Fibroblast of lung (primary cell): ENCODE data around the gene TCP11X1. TPM values are rescaled to one million over a fixed set of nuclear protein-coding genes. Genes with fewer than 3 reads are reported as not detected.
"Not testable (repeated sequence)": the region's sequence is repeated elsewhere in the genome, so short reads cannot be mapped to it uniquely, and the experiment has no call there.

Source experiments
- DNase-seq, 2 donors: peaks; one replicate each; pipeline versions ENCODE4 v3.0.0 to v3.0.0-alpha.2; 2010; ENCODE audit warnings: low read depth in 2 of 2
- H2AFZ ChIP-seq: 2 replicates; pipeline ENCODE4 v1.5.1; 2012; ENCODE audit warnings: low read length, control low read depth, inconsistent platforms
- H3K27ac ChIP-seq: 2 replicates; pipeline ENCODE4 v1.5.1; 2011; ENCODE audit warnings: low read length, control low read depth; ENCODE audit not compliant: insufficient read depth
- H3K27me3 ChIP-seq: 2 replicates; pipeline ENCODE4 v1.5.1; 2011; ENCODE audit warnings: mild to moderate bottlenecking, low read length; ENCODE audit not compliant: control insufficient read depth, insufficient read depth
- H3K36me3 ChIP-seq: 2 replicates; pipeline ENCODE4 v1.5.1; 2011; ENCODE audit warnings: low read length; ENCODE audit not compliant: control insufficient read depth, insufficient read depth
- H3K4me1 ChIP-seq: 2 replicates; pipeline ENCODE4 v1.5.1; 2011; ENCODE audit warnings: low read length; ENCODE audit not compliant: control insufficient read depth, insufficient read depth; ENCODE audit errors: extremely low read depth
- H3K4me2 ChIP-seq: 2 replicates; pipeline ENCODE4 v1.5.1; 2011; ENCODE audit warnings: low read length, control low read depth; ENCODE audit not compliant: insufficient read depth; ENCODE audit errors: extremely low read depth
- H3K4me3 ChIP-seq, 4 experiments: fragments of 200-600 bp in 1 of 4; sonication (generic) in 1 of 4; replicated peaks in 1 of 4; 2 replicates each; pipeline ENCODE4 v1.5.1; 2011 to 2016; ENCODE audit warnings: low read length in 4 of 4, low read depth in 3 of 4, mild to moderate bottlenecking in 3 of 4, control low read depth in 2 of 4, inconsistent platforms in 1 of 4, mixed read lengths in 1 of 4; ENCODE audit not compliant: insufficient read depth in 1 of 4; ENCODE audit errors: control extremely low read depth in 1 of 4
- H3K79me2 ChIP-seq: 2 replicates; pipeline ENCODE4 v1.5.1; 2012; ENCODE audit warnings: mild to moderate bottlenecking, low read length, inconsistent platforms; ENCODE audit not compliant: control insufficient read depth, insufficient read depth
- H3K9ac ChIP-seq: 2 replicates; pipeline ENCODE4 v1.5.1; 2011; ENCODE audit warnings: mild to moderate bottlenecking, low read length, control low read depth; ENCODE audit not compliant: insufficient read depth
- H3K9me3 ChIP-seq: 2 replicates; pipeline ENCODE4 v1.5.1; 2012; ENCODE audit warnings: low read depth, low read length; ENCODE audit not compliant: control insufficient read depth, insufficient read depth
- H4K20me1 ChIP-seq: 2 replicates; pipeline ENCODE4 v1.5.1; 2011; ENCODE audit warnings: low read length; ENCODE audit not compliant: control insufficient read depth, insufficient read depth; ENCODE audit errors: extremely low read depth
- EZH2 ChIP-seq: IDR thresholded peaks from 2 replicates; pipeline ENCODE4 v1.5.1; 2012; ENCODE audit warnings: low read length, control low read depth, mild to moderate bottlenecking; ENCODE audit errors: missing control alignments
- polyA minus RNA-seq: library from RNA; depleted of rRNA, polyadenylated mRNA; stranded (reverse); fragments of >200 nt; gene quantifications from 2 replicates; pipeline ENCODE4 v1.2.3, GENCODE V29; 2011; ENCODE audit warnings: low replicate concordance
- polyA plus RNA-seq, 2 donors: library from polyadenylated mRNA; depleted of rRNA in 1 of 2; stranded (reverse) in 1 of 2; unstranded in 1 of 2; fragments of >200 nt; gene quantifications; 2 replicates each; pipeline ENCODE4 v1.2.1, GENCODE V29; 2011 to 2012; ENCODE audit warnings: missing spikeins in 1 of 2
- total RNA-seq: library from RNA; depleted of rRNA; stranded (reverse); fragments of >200 nt; gene quantifications from 2 replicates; pipeline ENCODE4 v1.2.1, GENCODE V29; 2014
- TF ChIP-seq, protein P1 (sequence below), 2 donors: IDR thresholded peaks in 1 of 2; conservative IDR thresholded peaks in 1 of 2; 1 replicate in 1 of 2; 2 replicates in 1 of 2; pipeline ENCODE4 v1.5.1; 2011 to 2012; ENCODE audit warnings: low read length in 2 of 2, control low read depth in 1 of 2, inconsistent platforms in 1 of 2, low read depth in 1 of 2, mild to moderate bottlenecking in 1 of 2

Gene TCP11X1
- total RNA-seq, result not detected in 2 replicates
- not detected in 2 replicates for polyA plus RNA-seq
- not detected in 2 replicates for polyA plus RNA-seq (2012)
- not detected in 2 replicates for polyA minus RNA-seq

DNA sequence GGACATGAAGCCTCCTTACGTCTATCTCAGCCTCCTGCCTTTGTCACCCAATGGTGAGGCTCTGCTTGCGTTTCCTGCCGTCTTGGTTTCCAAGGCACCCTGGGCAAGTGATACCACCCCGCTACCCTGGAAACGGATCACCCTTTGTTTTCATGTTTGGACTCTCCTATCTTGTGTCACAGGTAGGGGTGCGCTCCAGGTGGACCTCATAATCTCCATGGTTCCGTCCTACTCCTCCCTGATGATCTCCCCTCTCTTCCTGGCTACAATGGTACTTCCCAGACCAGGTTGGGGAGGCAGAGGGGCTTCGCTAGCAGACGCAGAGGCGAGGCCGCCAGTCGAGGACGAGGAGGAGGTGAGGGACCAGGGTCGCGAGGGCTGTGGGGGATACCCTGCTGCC, at the start of gene TCP11X1:
Gene TCP11X1 (plus strand): TSS at position 316 of the 400 bp plus-strand sequence.
- H4K20me1 ChIP-seq, DNase-seq, H3K9ac ChIP-seq, H3K4me3 ChIP-seq, H3K4me2 ChIP-seq, H3K4me1 ChIP-seq, H2AFZ ChIP-seq, H3K27ac ChIP-seq, H3K36me3 ChIP-seq, H3K27me3 ChIP-seq, H3K9me3 ChIP-seq, H3K79me2 ChIP-seq: not testable (repeated sequence)

- Histone ChIP-seq H3K4me1 (no peaks in the 10 kb centered on the region), H3K27me3 (no peaks in the 10 kb centered on the region), H3K4me3 (no peak overlapping the region), H3K9ac (no peak overlapping the region), H3K36me3 (no peaks in the 10 kb centered on the region), H3K27ac (no peak overlapping the region), H3K79me2 (no peaks in the 10 kb centered on the region), H3K4me2 (no peak overlapping the region), H2AFZ (no peak overlapping the region), H4K20me1 (no peaks in the 10 kb centered on the region), H3K9me3 (no peaks in the 10 kb centered on the region)
- DNase-seq, result no peak
- TF ChIP-seq, protein P1, sequence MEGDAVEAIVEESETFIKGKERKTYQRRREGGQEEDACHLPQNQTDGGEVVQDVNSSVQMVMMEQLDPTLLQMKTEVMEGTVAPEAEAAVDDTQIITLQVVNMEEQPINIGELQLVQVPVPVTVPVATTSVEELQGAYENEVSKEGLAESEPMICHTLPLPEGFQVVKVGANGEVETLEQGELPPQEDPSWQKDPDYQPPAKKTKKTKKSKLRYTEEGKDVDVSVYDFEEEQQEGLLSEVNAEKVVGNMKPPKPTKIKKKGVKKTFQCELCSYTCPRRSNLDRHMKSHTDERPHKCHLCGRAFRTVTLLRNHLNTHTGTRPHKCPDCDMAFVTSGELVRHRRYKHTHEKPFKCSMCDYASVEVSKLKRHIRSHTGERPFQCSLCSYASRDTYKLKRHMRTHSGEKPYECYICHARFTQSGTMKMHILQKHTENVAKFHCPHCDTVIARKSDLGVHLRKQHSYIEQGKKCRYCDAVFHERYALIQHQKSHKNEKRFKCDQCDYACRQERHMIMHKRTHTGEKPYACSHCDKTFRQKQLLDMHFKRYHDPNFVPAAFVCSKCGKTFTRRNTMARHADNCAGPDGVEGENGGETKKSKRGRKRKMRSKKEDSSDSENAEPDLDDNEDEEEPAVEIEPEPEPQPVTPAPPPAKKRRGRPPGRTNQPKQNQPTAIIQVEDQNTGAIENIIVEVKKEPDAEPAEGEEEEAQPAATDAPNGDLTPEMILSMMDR (conservative IDR thresholded peaks at IDR 0.05 in 1 of 2, IDR thresholded peaks at IDR 0.05 in 1 of 2; ENCODE audit: low read depth in 1 of 2, low read length in 2 of 2), result no peak
- no peak for TF ChIP-seq EZH2
These were observed 29.0 kb upstream of the TCP11X1 start for GRCh38 chrX:102185967-102186720.

GRCh38 chrX:102207940-102208339, 7.2 kb upstream of the TCP11X1 start:
- not testable (repeated sequence) for H3K4me2 ChIP-seq, H3K9me3 ChIP-seq, H3K27ac ChIP-seq, H2AFZ ChIP-seq, H4K20me1 ChIP-seq, H3K36me3 ChIP-seq, H3K9ac ChIP-seq, H3K4me3 ChIP-seq, H3K27me3 ChIP-seq, DNase-seq, H3K79me2 ChIP-seq, H3K4me1 ChIP-seq

- not testable (repeated sequence) for H3K4me1 ChIP-seq, DNase-seq, H3K27me3 ChIP-seq, H3K9ac ChIP-seq, H3K79me2 ChIP-seq, H2AFZ ChIP-seq, H3K4me2 ChIP-seq, H4K20me1 ChIP-seq, H3K9me3 ChIP-seq, H3K4me3 ChIP-seq, H3K36me3 ChIP-seq, H3K27ac ChIP-seq
These were observed 1.4 kb downstream of the TCP11X1 start for GRCh38 chrX:102216497-102216896.

GRCh38 chrX:102235678-102236077, 20.6 kb downstream of the TCP11X1 start:
- not testable (repeated sequence) for DNase-seq, H3K79me2 ChIP-seq, H3K4me3 ChIP-seq, H3K9ac ChIP-seq, H3K4me2 ChIP-seq, H4K20me1 ChIP-seq, H3K4me1 ChIP-seq, H3K27ac ChIP-seq, H3K27me3 ChIP-seq, H3K36me3 ChIP-seq, H2AFZ ChIP-seq, H3K9me3 ChIP-seq

GRCh38 chrX:102240265-102240664, 25.2 kb downstream of the TCP11X1 start:
- not testable (repeated sequence) for H3K4me1 ChIP-seq, H3K79me2 ChIP-seq, H3K4me3 ChIP-seq, H3K36me3 ChIP-seq, H2AFZ ChIP-seq, H3K27me3 ChIP-seq, H3K4me2 ChIP-seq, DNase-seq, H3K9me3 ChIP-seq, H3K9ac ChIP-seq, H3K27ac ChIP-seq, H4K20me1 ChIP-seq
